GM12878 (cell line): ENCODE data around the gene UBALD2. TPM values are rescaled to one million over a fixed set of nuclear protein-coding genes. Genes with fewer than 3 reads are reported as not detected.

ENCODE experiments used
- ATAC-seq: fragments of 200-7000 bp; cut with Tn5 transposase; 3 replicates; pipeline ENCODE4 v1.9.1; 2020; ENCODE audit warnings: mild to moderate bottlenecking, moderate library complexity
- BruUV-seq: library from RNA; stranded (reverse); fragments of 400-500 nt; replicated peaks from 2 replicates; lab custom pipeline; 2021; lab: Mats Ljungman, UMichigan
- CTCF ChIA-PET: fragments of 300-600 bp; sonication (Branson Sonifier 250); formaldehyde crosslinking; extraction: SDS; loops from one replicate; lab custom pipeline; 2021; ENCODE audit warnings: inconsistent platforms; lab: Yijun Ruan, JAX
- POLR2A ChIA-PET: fragments of 350-600 bp; formaldehyde crosslinking; extraction: SDS; loops from one replicate; lab custom pipeline; 2021; ENCODE audit warnings: inconsistent platforms; lab: Charles Lee
- RAD21 ChIA-PET: fragments of 300-600 bp; sonication (Branson Sonifier 250); formaldehyde crosslinking; loops from one replicate; lab custom pipeline; 2023; ENCODE audit warnings: antibody characterized with exemption; ENCODE audit not compliant: unreplicated experiment; lab: Charles Lee
- SMC1A ChIA-PET: fragments of 300-600 bp; sonication (Branson Sonifier 250); formaldehyde crosslinking; loops from one replicate; lab custom pipeline; 2023; ENCODE audit not compliant: unreplicated experiment, uncharacterized antibody; lab: Charles Lee
- DNase-seq: peaks from one replicate; pipeline ENCODE4 v3.0.0-alpha.2; 2011; ENCODE audit warnings: low read depth, low spot score
- FAIRE-seq: peaks from 3 replicates; lab custom pipeline; 2011; peaks lifted over from hg19 to GRCh38; lab: Jason Lieb, UNC
- H2AFZ ChIP-seq: 2 replicates; pipeline ENCODE4 v1.6.0; 2011; ENCODE audit warnings: low read depth, low read length, control low read depth; ENCODE audit not compliant: control insufficient read depth
- H3K27ac ChIP-seq: 2 replicates; pipeline ENCODE4 v1.5.1; 2011; ENCODE audit warnings: control low read depth; ENCODE audit not compliant: control insufficient read depth, insufficient read depth
- H3K27me3 ChIP-seq, 2 experiments: replicated peaks in 1 of 2; 2 replicates each; pipeline versions ENCODE4 v1.6.0 to v1.6.1; 2011; ENCODE audit warnings: low read length in 1 of 2; ENCODE audit not compliant: control insufficient read depth in 2 of 2, insufficient read depth in 2 of 2
- H3K36me3 ChIP-seq, 2 experiments: 2 replicates each; pipeline ENCODE4 v1.5.1; 2011; ENCODE audit warnings: low read length in 1 of 2; ENCODE audit not compliant: control insufficient read depth in 2 of 2, insufficient read depth in 2 of 2
- H3K4me1 ChIP-seq: 2 replicates; pipeline ENCODE4 v1.6.1; 2011; ENCODE audit warnings: mild to moderate bottlenecking, low read length, moderate library complexity, mixed read lengths; ENCODE audit not compliant: control insufficient read depth, insufficient read depth
- H3K4me2 ChIP-seq: 2 replicates; pipeline ENCODE4 v1.6.0; 2011; ENCODE audit warnings: control low read depth; ENCODE audit not compliant: control insufficient read depth, insufficient read depth
- H3K4me3 ChIP-seq: fragments of 200-600 bp; sonication (generic); 2 replicates; pipeline ENCODE4 v1.5.1; 2016
- H3K79me2 ChIP-seq: 2 replicates; pipeline ENCODE4 v1.6.0; 2011; ENCODE audit warnings: low read length; ENCODE audit not compliant: control insufficient read depth, insufficient read depth
- H3K9ac ChIP-seq: 2 replicates; pipeline ENCODE4 v1.8.0; 2011; ENCODE audit warnings: low read length, control low read depth, mixed read lengths; ENCODE audit not compliant: control insufficient read depth, insufficient read depth
- H3K9me3 ChIP-seq: replicated peaks from 3 replicates; pipeline ENCODE4 v1.5.1; 2011; ENCODE audit warnings: mild to moderate bottlenecking, low read length; ENCODE audit not compliant: control insufficient read depth, insufficient read depth
- H4K20me1 ChIP-seq: 2 replicates; pipeline ENCODE4 v1.6.0; 2011; ENCODE audit not compliant: control insufficient read depth, insufficient read depth
- EED ChIP-seq: sonication (generic); IDR thresholded peaks from 2 replicates; pipeline ENCODE4 v1.6.1; 2016; ENCODE audit warnings: antibody characterized with exemption, low read depth
- FOS ChIP-seq: IDR thresholded peaks from 3 replicates; pipeline ENCODE4 v1.6.1; 2011; ENCODE audit warnings: borderline replicate concordance; ENCODE audit not compliant: insufficient read length; ENCODE audit errors: extremely low read depth
- IKZF1 ChIP-seq: fragments of 450-650 bp; conservative IDR thresholded peaks from 2 replicates; pipeline ENCODE4 v1.6.1; 2017; ENCODE audit warnings: antibody characterized with exemption, mild to moderate bottlenecking
- NBN ChIP-seq: fragments of 450-650 bp; IDR thresholded peaks from 2 replicates; pipeline ENCODE4 v1.6.1; 2016
- NFYB ChIP-seq: IDR thresholded peaks from 2 replicates; pipeline ENCODE4 v1.6.1; 2011; ENCODE audit warnings: low read depth, mild to moderate bottlenecking, low read length, improper control_type of control experiment, moderate library complexity; ENCODE audit not compliant: insufficient read depth
- WGBS: methylation state at CpG from one replicate; pipeline ENCODE4 v1.1.6; 2016; ENCODE audit warnings: low lambda C conversion rate; ENCODE audit not compliant: insufficient replicate concordance, insufficient coverage; ENCODE audit errors: missing lambda C conversion rate; 5-methylcytosine and 5-hydroxymethylcytosine counted together
- in situ Hi-C: fragments of 300-500 bp; cut with MboI; formaldehyde crosslinking; loops from 9 replicates; pipeline ENCODE4 v1.14.3; 2018; ENCODE audit warnings: mixed read lengths
- intact Hi-C: fragments of 100-400 bp; cut with micrococcal nuclease; formaldehyde crosslinking; loops from one replicate; pipeline ENCODE4 v1.14.2; 2022; ENCODE audit not compliant: unreplicated experiment
- polyA plus RNA-seq, 11 experiments: library from polyadenylated mRNA; depleted of rRNA in 4 of 11; unstranded in 6 of 11; stranded (reverse) in 5 of 11; fragments of >200 nt; fragmentation: Nextera tagmentation in 4 of 11; fragmentation: Illumina TruSeq in 1 of 11; extraction: Ambion mirVana in 4 of 11; extraction: Trizol in 1 of 11; gene quantifications; 1 replicate in 1 of 11; 2 replicates in 10 of 11; pipeline versions ENCODE4 v1.2.1 to v1.2.3, GENCODE V29; 2011 to 2016; ENCODE audit warnings: inconsistent platforms in 2 of 11, missing spikeins in 2 of 11, low read depth in 1 of 11
- total RNA-seq, 4 experiments: library from RNA; depleted of rRNA in 3 of 4; stranded (reverse); fragments of >200 nt in 3 of 4; fragmentation: Illumina TruSeq in 1 of 4; extraction: Trizol in 1 of 4; gene quantifications; 2 replicates each; pipeline versions ENCODE4 v1.2.1 to v1.2.3, GENCODE V29; 2013 to 2021

The UBALD2 gene
- total and polyA plus RNA-seq, 10 of the 15 experiments (the other 5 are each of a cell fraction or from before 2014, with no cell fraction given), result 2.8 to 165 (median 20.6) TPM

DNA sequence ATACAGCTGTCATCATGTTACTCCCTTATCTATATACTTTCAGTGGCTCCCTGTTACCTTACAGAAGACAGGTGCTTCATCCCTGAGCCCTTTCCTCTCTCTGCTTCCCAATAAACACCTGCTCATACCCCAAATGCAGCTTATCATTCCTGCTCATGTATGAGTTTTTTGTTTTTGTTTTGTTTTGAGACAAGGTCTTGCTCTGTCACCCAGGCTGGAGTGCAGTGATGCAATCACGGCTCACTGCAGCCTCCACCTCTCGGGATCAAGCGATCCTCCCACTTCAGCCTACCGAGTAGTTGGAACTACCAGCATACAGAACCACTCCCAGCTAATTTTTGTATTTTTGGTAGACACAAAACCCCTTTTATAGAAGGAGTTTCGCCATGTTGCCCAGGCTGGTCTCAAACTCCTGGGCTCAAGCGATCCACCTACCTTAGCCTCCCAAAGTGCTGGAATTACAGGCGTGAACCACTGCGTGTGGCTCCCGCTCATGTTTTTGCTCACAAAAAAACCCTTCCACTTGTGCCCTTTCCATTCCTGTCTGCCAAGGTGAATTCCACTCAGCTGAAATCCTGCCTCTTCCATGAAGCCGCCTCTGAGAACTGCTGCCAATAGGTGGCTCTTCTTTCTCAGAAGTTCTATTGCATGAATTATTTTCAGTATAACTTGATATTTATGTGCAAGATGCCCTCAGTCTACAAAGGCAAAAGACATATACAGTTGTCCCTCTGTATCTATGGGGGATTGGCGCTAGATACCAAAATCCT is 16.9 kb upstream of the UBALD2 start:
- in situ Hi-C loops (no loop called here), intact Hi-C loops (loop anchor here (5.0 kb wide), 1 partner anchor 61 kb away; no protein-coding TSS in a partner anchor)
- WGBS, result 83% methylated on average over 11 of the region's 11 CpGs
- BruUV-seq, result no TSS peak
- ChIA-PET POLR2A (interaction anchor here (0.7 to 16.9 kb wide), 6 partner anchors 10 to 70 kb away, joined by 3 to 341 read pairs (median 7); partner anchors contain the start of gene UBALD2), CTCF (interaction anchor here (0.8 to 8.0 kb wide), 9 partner anchors 10 to 126 kb away, joined by 3 to 82 read pairs (median 5); partner anchors contain the start of gene UBALD2), SMC1A (interaction anchor here (1.1 to 13.9 kb wide), 7 partner anchors 10 to 65 kb away, joined by 3 to 226 read pairs (median 22); partner anchors contain the start of gene UBALD2), RAD21 (interaction anchor here (0.8 to 6.2 kb wide), 7 partner anchors 10 to 63 kb away, joined by 3 to 124 read pairs (median 16); partner anchors contain the start of gene UBALD2)
- H3K9ac ChIP-seq, result no peak overlapping the region
- FAIRE-seq (no peak), DNase-seq (no peak), ATAC-seq (no peak)
- no peaks in the 10 kb centered on the region for H4K20me1 ChIP-seq
- no peaks in the 10 kb centered on the region for H3K27me3 ChIP-seq
- no peak overlapping the region for H2AFZ ChIP-seq
- no peak overlapping the region for H3K4me2 ChIP-seq
- H3K4me3 ChIP-seq, result no peak overlapping the region
- peak overlapping the region; percentile 15 for H3K27ac ChIP-seq
- H3K4me1 ChIP-seq, result peaks cover 52% of the 10 kb centered on the region
- H3K9me3 ChIP-seq, result no peaks in the 10 kb centered on the region; the same call in 2 of the 3 replicates
- no peaks in the 10 kb centered on the region for H3K79me2 ChIP-seq
- no peaks in the 10 kb centered on the region for H3K36me3 ChIP-seq
- TF ChIP-seq NBN, result no peak
- TF ChIP-seq EED, result 0 out of 2 replicates have a peak, but pooled peaks have one; percentile 17
- TF ChIP-seq IKZF1, result 0 out of 2 replicates have a peak, but pooled peaks have one; percentile 13
- no peak for TF ChIP-seq FOS
- TF ChIP-seq NFYB, result no peak
